Stimulated activated naive B cell treated with anti-CD40 and anti-IgM and Interleukin-4, amounts not matched to agents 10 μg/mL and 1 μg/mL and 100 μg/mL, for 72 hours (primary cell): ENCODE results near the gene MAST4.

Experiments used
- ATAC-seq, 2 donors: fragments of 150-1000 bp; cut with Tn5 transposase; replicated peaks; 2 replicates each; pipeline ENCODE4 v1.10.0; 2021; ENCODE audit warnings: moderate library complexity in 1 of 2
- DNase-seq: peaks from one replicate; pipeline ENCODE4 v3.0.0; 2021
- H3K27ac Mint-ChIP-seq: one replicate; pipeline ENCODE4 v1.8.0; 2022; ENCODE audit warnings: mild to moderate bottlenecking, mixed read lengths
- H3K27me3 Mint-ChIP-seq, 2 donors: one replicate each; pipeline ENCODE4 v1.8.0; 2022; ENCODE audit warnings: mixed read lengths in 2 of 2
- H3K36me3 Mint-ChIP-seq, 2 donors: one replicate each; pipeline ENCODE4 v1.8.0; 2022; ENCODE audit warnings: mixed read lengths in 2 of 2, mild to moderate bottlenecking in 1 of 2
- H3K4me1 Mint-ChIP-seq, 2 donors: one replicate each; pipeline ENCODE4 v1.8.0; 2022; ENCODE audit warnings: mixed read lengths in 2 of 2, mild to moderate bottlenecking in 1 of 2
- H3K4me3 Mint-ChIP-seq, 2 donors: one replicate each; pipeline ENCODE4 v1.8.0; 2022; ENCODE audit warnings: mild to moderate bottlenecking in 2 of 2, mixed read lengths in 2 of 2, moderate library complexity in 1 of 2
- H3K9me3 Mint-ChIP-seq, 2 donors: one replicate each; pipeline ENCODE4 v1.8.0; 2022; ENCODE audit warnings: mixed read lengths in 2 of 2, mild to moderate bottlenecking in 1 of 2

MAST4 gene

GRCh38 chr5:66710557-66711088 lies 114.4 kb downstream of the MAST4 start:
- no peak for ATAC-seq
- peaks cover 2 to 6% of the 10 kb centered on the region in 2 donors for H3K4me1 Mint-ChIP-seq
- no peak overlapping the region for H3K4me3 Mint-ChIP-seq
- DNase-seq: no peak
- peaks cover 9 to 14% of the 10 kb centered on the region in 2 donors for H3K9me3 Mint-ChIP-seq
- peaks cover 1 to 4% of the 10 kb centered on the region in 2 donors for H3K36me3 Mint-ChIP-seq
- H3K27me3 Mint-ChIP-seq: no peaks in the 10 kb centered on the region
- H3K27ac Mint-ChIP-seq: no peak overlapping the region

- Mint-ChIP-seq H3K9me3 (peaks cover 7 to 10% of the 10 kb centered on the region in 2 donors), H3K27me3 (no peaks in the 10 kb centered on the region), H3K27ac (no peak overlapping the region), H3K4me3 (no peak overlapping the region), H3K36me3 (no peaks in the 10 kb centered on the region), H3K4me1 (no peaks in the 10 kb centered on the region)
- DNase-seq (peak; percentile 2), ATAC-seq (peak; percentile 29 to 74)
Measured at GRCh38 chr5:66713998-66714397, 117.8 kb downstream of the MAST4 start.

GRCh38 chr5:66717455-66718373 lies 121.5 kb downstream of the MAST4 start:
- peaks cover 1 to 3% of the 10 kb centered on the region in 2 donors for H3K9me3 Mint-ChIP-seq
- H3K4me1 Mint-ChIP-seq: no peaks in the 10 kb centered on the region
- H3K27ac Mint-ChIP-seq: no peak overlapping the region
- H3K27me3 Mint-ChIP-seq: peaks cover 0 to 4% of the 10 kb centered on the region in 2 donors
- H3K36me3 Mint-ChIP-seq: no peaks in the 10 kb centered on the region
- H3K4me3 Mint-ChIP-seq: no peak overlapping the region
- ATAC-seq (no peak), DNase-seq (no peak)

- Mint-ChIP-seq H3K27ac (no peak overlapping the region), H3K4me3 (no peak overlapping the region), H3K27me3 (peaks cover 0 to 4% of the 10 kb centered on the region in 2 donors), H3K9me3 (no peaks in the 10 kb centered on the region), H3K36me3 (no peaks in the 10 kb centered on the region), H3K4me1 (no peaks in the 10 kb centered on the region)
- no peak for ATAC-seq
- DNase-seq: no peak
Measured at GRCh38 chr5:66718374-66719002, 122.3 kb downstream of the MAST4 start.

GRCh38 chr5:66720780-66721179 lies 124.6 kb downstream of the MAST4 start:
- Mint-ChIP-seq H3K9me3 (no peaks in the 10 kb centered on the region), H3K4me3 (no peak overlapping the region), H3K36me3 (no peaks in the 10 kb centered on the region), H3K27me3 (peaks cover 0 to 4% of the 10 kb centered on the region in 2 donors), H3K27ac (no peak overlapping the region), H3K4me1 (no peaks in the 10 kb centered on the region)
- ATAC-seq (no peak), DNase-seq (no peak)

- Mint-ChIP-seq H3K4me3 (no peak overlapping the region), H3K4me1 (peaks cover 0 to 5% of the 10 kb centered on the region in 2 donors), H3K27me3 (peaks cover 0 to 4% of the 10 kb centered on the region in 2 donors), H3K36me3 (no peaks in the 10 kb centered on the region), H3K27ac (no peak overlapping the region), H3K9me3 (no peaks in the 10 kb centered on the region)
- ATAC-seq (no peak), DNase-seq (no peak)
Measured at GRCh38 chr5:66722686-66723085, 126.5 kb downstream of the MAST4 start.

GRCh38 chr5:66724349-66725139 lies 128.4 kb downstream of the MAST4 start:
- Mint-ChIP-seq H3K4me1 (peaks cover 0 to 6% of the 10 kb centered on the region in 2 donors), H3K4me3 (no peak overlapping the region), H3K36me3 (no peaks in the 10 kb centered on the region), H3K27me3 (peaks cover 0 to 4% of the 10 kb centered on the region in 2 donors), H3K9me3 (no peaks in the 10 kb centered on the region), H3K27ac (no peak overlapping the region)
- DNase-seq: no peak
- no peak for ATAC-seq

- Mint-ChIP-seq H3K27ac (no peak overlapping the region), H3K4me1 (peaks cover 0 to 6% of the 10 kb centered on the region in 2 donors), H3K36me3 (no peaks in the 10 kb centered on the region), H3K9me3 (no peaks in the 10 kb centered on the region), H3K4me3 (no peak overlapping the region), H3K27me3 (no peaks in the 10 kb centered on the region)
- no peak for DNase-seq
- no peak for ATAC-seq
Measured at GRCh38 chr5:66727630-66728029, 131.4 kb downstream of the MAST4 start.

- Mint-ChIP-seq H3K36me3 (no peaks in the 10 kb centered on the region), H3K9me3 (no peaks in the 10 kb centered on the region), H3K4me3 (no peak overlapping the region), H3K4me1 (peaks cover 0 to 6% of the 10 kb centered on the region in 2 donors), H3K27ac (no peak overlapping the region), H3K27me3 (no peaks in the 10 kb centered on the region)
- DNase-seq (no peak), ATAC-seq (no peak)
Measured at GRCh38 chr5:66728049-66728448, 131.9 kb downstream of the MAST4 start.

GRCh38 chr5:66737096-66737495 lies 140.9 kb downstream of the MAST4 start:
- H3K36me3 Mint-ChIP-seq: no peaks in the 10 kb centered on the region
- no peak for ATAC-seq
- H3K9me3 Mint-ChIP-seq: no peaks in the 10 kb centered on the region
- no peak for DNase-seq
- H3K4me3 Mint-ChIP-seq: no peak overlapping the region
- no peak overlapping the region for H3K27ac Mint-ChIP-seq
- peaks cover 0 to 5% of the 10 kb centered on the region in 2 donors for H3K27me3 Mint-ChIP-seq
- peaks cover 0 to 2% of the 10 kb centered on the region in 2 donors for H3K4me1 Mint-ChIP-seq

GRCh38 chr5:66738136-66738535 lies 141.9 kb downstream of the MAST4 start:
- DNase-seq (no peak), ATAC-seq (no peak)
- Mint-ChIP-seq H3K27me3 (peaks cover 0 to 5% of the 10 kb centered on the region in 2 donors), H3K27ac (no peak overlapping the region), H3K9me3 (no peaks in the 10 kb centered on the region), H3K4me1 (peaks cover 4 to 5% of the 10 kb centered on the region in 2 donors), H3K36me3 (no peaks in the 10 kb centered on the region), H3K4me3 (no peak overlapping the region)

- H3K27ac Mint-ChIP-seq: no peak overlapping the region
- no peak for DNase-seq
Measured at GRCh38 chr5:66739021-66739420, 142.8 kb downstream of the MAST4 start.

GRCh38 chr5:66739951-66740350 lies 143.8 kb downstream of the MAST4 start:
- Mint-ChIP-seq H3K27ac (no peak overlapping the region), H3K4me1 (peaks cover 9 to 14% of the 10 kb centered on the region in 2 donors), H3K4me3 (no peak overlapping the region), H3K36me3 (no peaks in the 10 kb centered on the region), H3K27me3 (peaks cover 0 to 9% of the 10 kb centered on the region in 2 donors), H3K9me3 (peaks cover 0 to 2% of the 10 kb centered on the region in 2 donors)
- no peak for DNase-seq
- no peak for ATAC-seq

More at GRCh38 chr5:66739021-66739420, 142.8 kb downstream of the MAST4 start:
- Mint-ChIP-seq H3K4me1 (peaks cover 9 to 12% of the 10 kb centered on the region in 2 donors), H3K4me3 (no peak overlapping the region), H3K9me3 (peaks cover 0 to 1% of the 10 kb centered on the region in 2 donors), H3K36me3 (no peaks in the 10 kb centered on the region), H3K27me3 (peaks cover 0 to 9% of the 10 kb centered on the region in 2 donors)
- no peak for ATAC-seq

GRCh38 chr5:66741394-66741793 lies 145.2 kb downstream of the MAST4 start:
- peaks cover 0 to 11% of the 10 kb centered on the region in 2 donors for H3K27me3 Mint-ChIP-seq
- no peak overlapping the region for H3K27ac Mint-ChIP-seq
- DNase-seq: no peak
- peaks cover 0 to 2% of the 10 kb centered on the region in 2 donors for H3K9me3 Mint-ChIP-seq
- H3K4me1 Mint-ChIP-seq: peaks cover 9 to 14% of the 10 kb centered on the region in 2 donors
- no peaks in the 10 kb centered on the region for H3K36me3 Mint-ChIP-seq
- H3K4me3 Mint-ChIP-seq: no peak overlapping the region
- ATAC-seq: no peak
